NCI-H510A (cell line): ENCODE results near the gene MCF2L.

ENCODE experiments used
- DNase-seq: peaks from one replicate; lab custom pipeline; 2025; lab: John Stamatoyannopoulos, UW

MCF2L gene

GRCh38 chr13:112979406-112979902, 10.4 kb downstream of the MCF2L start:
- DNase-seq: no peak

GRCh38 chr13:112980434-112980833, 11.4 kb downstream of the MCF2L start:
- no peak for DNase-seq

DNA sequence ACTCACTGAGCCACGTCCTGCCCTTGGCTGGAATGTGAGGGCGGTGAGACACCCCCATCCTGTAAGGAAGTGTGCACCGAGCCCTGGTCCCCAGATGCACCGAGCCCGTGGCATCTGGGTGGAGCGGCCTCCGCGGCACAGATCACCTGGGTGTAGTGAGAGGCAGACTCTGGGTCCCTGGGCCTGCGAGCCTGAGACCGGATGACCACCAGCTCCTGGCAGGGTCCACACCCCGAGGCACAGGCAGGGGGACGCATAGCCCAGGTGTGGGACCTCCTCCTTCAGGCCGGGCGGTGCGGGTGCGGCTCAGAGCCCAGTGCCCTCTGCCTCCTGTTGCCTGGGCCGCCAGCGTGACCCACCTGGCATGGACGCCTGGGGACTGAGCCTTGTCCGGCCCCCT, 12.4 kb downstream of the MCF2L start:
- DNase-seq: no peak

GRCh38 chr13:112982281-112983041, 13.4 kb downstream of the MCF2L start:
- DNase-seq: no peak

DNA sequence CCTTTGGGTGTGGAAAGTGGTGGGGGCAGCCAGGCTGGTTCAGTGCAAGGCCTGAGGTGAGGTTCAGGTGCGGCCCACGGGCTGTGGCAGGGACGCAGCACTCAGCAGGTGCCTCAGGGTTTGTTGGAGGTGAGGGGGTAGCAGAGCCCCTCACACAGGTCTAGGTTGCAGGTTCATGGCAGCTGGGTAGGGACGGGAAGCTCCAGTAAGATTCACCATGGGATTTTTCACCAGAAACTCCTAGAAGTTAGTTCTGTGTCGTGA, 14.0 kb downstream of the MCF2L start:
- DNase-seq: no peak

GRCh38 chr13:112983428-112984196, 14.6 kb downstream of the MCF2L start:
- no peak for DNase-seq

- DNase-seq: no peak
Measured at GRCh38 chr13:112984501-112984900, 15.5 kb downstream of the MCF2L start.

- no peak for DNase-seq
Measured at GRCh38 chr13:112984954-112985802, 16.2 kb downstream of the MCF2L start.

DNA sequence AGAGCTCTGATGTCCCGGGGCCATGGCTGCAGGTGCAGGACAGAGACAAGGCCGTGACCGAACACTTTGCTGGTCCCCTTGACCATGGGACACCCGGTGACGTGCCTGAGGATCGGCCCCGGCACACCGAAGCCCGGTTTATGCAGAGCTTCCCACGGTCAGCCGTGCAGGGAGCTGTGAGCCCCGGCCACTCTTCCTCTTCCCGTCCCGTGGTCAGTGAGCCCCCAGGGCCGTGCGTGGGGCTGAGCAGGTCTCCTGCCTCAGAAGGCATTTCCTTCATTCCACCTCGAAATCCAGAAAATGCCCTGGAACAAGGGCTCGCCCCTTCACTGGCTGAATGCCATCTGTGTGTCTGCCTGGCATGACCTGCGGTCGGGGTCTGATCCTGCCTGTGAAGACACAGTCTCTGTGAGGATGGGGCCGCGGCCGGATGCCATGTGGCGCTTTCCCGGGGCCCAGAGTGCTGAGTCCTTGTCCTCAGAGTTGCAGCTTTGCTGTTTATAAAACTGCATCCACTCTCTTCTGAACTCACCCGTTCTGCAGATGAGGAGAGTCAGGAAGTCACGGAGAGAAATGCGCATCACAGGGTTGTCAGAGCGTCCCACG, 16.9 kb downstream of the MCF2L start:
- no peak for DNase-seq

- no peak for DNase-seq
Measured at GRCh38 chr13:112986470-112986869, 17.5 kb downstream of the MCF2L start.

DNA sequence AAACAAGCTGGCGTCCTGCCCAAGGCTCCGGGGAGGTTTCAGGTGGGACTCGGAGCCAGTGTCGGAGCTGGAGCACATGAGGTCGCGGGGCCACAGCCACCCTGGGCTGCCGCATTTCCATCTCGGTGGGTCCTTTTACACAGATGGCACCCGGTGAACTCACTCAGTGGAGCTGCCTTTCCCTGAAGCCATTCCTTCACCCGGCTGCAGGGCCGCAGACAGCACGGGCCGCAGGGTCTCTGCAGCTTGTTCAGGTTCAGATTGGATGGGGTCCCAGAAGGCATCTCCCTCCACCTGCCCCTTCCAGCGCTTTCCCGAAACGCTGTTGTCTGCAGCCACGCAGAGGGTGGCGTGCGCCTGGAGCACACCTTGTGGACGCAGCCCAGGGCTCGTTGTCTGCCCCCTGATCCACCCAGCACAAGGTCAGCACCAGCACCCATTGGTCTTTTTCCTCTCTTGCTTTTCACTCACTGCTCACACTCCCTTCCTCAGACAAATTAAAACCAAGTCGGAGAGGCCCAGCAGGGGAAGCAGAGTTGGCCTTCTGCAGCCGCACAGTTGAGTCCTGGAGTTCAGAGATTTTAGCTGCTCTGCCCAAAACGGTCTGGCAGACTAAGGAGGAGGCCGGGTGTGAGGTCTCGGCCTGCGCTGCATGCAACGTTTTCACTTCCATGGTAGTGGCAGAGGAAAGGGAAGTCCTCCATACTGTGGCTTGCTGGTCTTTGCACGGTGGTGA, 18.1 kb downstream of the MCF2L start:
- no peak for DNase-seq

GRCh38 chr13:112987682-112988024, 18.6 kb downstream of the MCF2L start:
- no peak for DNase-seq

- DNase-seq: peak; percentile 97
Measured at GRCh38 chr13:112990783-112991182, 21.8 kb downstream of the MCF2L start.

GRCh38 chr13:112991609-112992008, 22.6 kb downstream of the MCF2L start:
- peak; percentile 49 for DNase-seq

GRCh38 chr13:112992931-112993680, 24.1 kb downstream of the MCF2L start:
- no peak for DNase-seq

- no peak for DNase-seq
Measured at GRCh38 chr13:112994084-112994780, 25.2 kb downstream of the MCF2L start.

DNA sequence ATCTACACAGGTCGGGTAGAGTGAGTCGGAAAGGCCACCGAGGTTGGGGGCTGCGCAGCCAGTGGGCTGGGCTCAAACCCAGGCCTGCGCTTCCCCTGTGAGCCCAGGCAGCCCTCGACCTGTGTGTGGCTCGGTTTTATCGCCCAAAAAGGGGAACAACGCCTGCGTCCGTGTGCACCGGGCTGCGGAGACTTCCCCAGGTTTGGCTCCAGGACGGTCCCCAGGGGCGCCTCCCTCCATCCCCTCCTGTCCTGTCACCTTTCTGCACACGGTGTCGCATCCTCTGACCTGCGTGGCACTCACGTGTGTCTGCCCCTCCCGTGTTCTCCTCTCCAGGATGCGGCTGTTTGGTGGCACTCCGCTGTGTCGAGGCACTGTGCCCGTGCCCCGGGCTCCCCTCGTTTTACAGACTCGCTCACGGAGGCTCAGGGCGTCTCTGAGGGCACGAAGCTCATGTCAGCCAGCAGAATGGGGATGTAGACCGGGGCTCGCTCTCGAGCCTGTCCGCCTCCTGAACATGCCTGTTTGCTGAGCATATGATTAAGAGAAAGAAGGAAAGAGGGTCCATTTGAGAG, 25.9 kb downstream of the MCF2L start:
- DNase-seq: no peak

DNA sequence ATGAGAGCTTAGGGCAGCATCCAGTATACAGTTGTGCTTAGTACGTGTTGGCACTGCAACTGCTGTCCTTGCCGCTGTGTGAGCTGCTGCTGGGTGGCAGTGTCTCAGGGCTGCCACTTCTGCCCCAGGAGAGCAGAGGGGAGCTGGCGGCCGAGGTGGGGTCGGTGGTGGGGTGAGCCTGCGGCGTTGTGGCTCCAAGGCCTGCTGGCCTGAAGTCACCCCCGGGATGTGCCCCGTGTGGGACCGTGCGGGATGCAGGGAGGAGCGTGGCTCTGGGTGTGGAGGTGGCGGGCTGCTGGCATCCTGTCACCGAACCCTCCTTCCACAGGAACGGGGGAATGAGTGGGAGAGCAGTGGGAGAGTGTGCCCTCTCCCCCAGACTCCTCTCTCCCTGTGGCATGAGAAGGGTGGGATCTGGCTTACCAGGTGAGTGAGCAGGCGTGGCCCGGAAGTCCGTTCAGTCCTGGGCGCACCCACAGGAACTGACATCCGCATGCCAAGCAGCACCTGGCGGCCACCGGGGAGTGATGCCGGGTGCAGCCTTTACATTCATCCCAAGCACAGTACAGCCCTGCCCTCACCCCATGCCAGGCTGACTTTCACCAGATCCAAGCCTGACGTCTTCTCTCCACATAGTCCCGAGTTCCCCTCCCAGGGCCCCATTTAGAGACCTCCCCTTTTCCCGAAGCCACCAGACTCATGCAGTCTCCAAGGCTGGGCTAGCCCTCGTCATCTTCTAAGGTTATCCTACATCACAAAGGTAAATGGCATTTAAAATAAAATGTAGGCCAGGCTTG, 26.6 kb downstream of the MCF2L start:
- DNase-seq: peak; percentile 84

DNA sequence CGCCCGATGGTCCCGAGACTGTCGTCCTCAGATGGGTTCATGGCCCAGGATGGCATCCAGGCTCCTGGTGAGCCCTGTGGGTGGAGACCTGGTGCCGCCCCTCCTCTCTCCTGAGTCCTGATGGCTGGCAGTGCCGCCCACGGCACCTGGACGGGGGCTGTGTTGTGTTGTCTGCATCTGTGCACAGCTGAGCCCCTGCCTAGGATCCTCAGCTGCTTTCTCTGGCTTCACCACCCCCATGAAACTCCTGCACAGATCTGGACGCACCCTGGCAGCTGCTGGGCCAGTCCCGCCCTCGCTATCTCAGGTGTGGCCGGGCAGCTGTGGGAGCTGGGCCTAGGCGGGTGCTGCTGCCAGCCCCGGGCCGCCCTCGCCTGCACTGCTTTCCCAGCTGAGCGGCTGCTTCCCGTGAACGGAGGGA, 27.7 kb downstream of the MCF2L start:
- DNase-seq: peak; percentile 39
